Right ventricle myocardium inferior (tissue), 1 donor: ENCODE results near the gene PHF12. TPM values are rescaled to one million over a fixed set of nuclear protein-coding genes. Genes with fewer than 3 reads are reported as not detected.
"Not testable (repeated sequence)": the region's sequence is repeated elsewhere in the genome, so short reads cannot be mapped to it uniquely, and the experiment has no call there.

ENCODE experiments used
- ATAC-seq: fragments of 200-7000 bp; cut with Tn5 transposase; one replicate; pipeline ENCODE4 v1.9.1; 2020; ENCODE audit warnings: mild to moderate bottlenecking, moderate library complexity
- DNase-seq: peaks from one replicate; pipeline ENCODE4 v3.0.0; 2021; ENCODE audit errors: missing footprints
- intact Hi-C: fragments of 100-400 bp; cut with DNase I; formaldehyde crosslinking; loops from one replicate; pipeline ENCODE4 v1.11.0; 2022
- total RNA-seq: library from RNA; stranded (reverse); fragmentation: NEBNext Ultra II Directional; extraction: Animal tissue kit (Norgen Biotek cat#: 25700); gene quantifications from one replicate; pipeline ENCODE4 v1.2.1, GENCODE V29; 2021
- donor health status: DM: no; HTN: yes; CAD: no; lungs with severe emphysema.

Gene PHF12
- total RNA-seq, 1 donor from 2014 or later = 18.3 TPM

GRCh38 chr17:28898527-28898955 is 52.8 kb downstream of the PHF12 start:
- DNase-seq (no peak), ATAC-seq (no peak)
- intact Hi-C loops = loop anchor here (5.0 kb wide), 2 partner anchors 49 to 131 kb away; no protein-coding TSS in a partner anchor

- no peak for DNase-seq
- no peak for ATAC-seq
- intact Hi-C loops = loop anchor here (2.0 to 5.0 kb wide), 3 partner anchors 43 to 131 kb away; partner anchors contain the start of gene ERAL1
These were observed 53.4 kb downstream of the PHF12 start for GRCh38 chr17:28897769-28898526.

- peak; percentile 83 for ATAC-seq
- DNase-seq = peak; percentile 86
- intact Hi-C loops = loop anchor here (1.0 to 5.0 kb wide), 4 partner anchors 37 to 130 kb away; partner anchors contain the start of gene ERAL1
These were observed 54.2 kb downstream of the PHF12 start, which contains the start of gene FLOT2 for GRCh38 chr17:28896884-28897768. FLOT2 (minus strand) TSS chr17:28897733; CDS start chr17:28897574, 159 bp downstream.

- DNase-seq (no peak), ATAC-seq (no peak)
- intact Hi-C loops = loop anchor here (1.0 to 5.0 kb wide), 4 partner anchors 38 to 129 kb away; partner anchors contain the start of gene ERAL1
These were observed 54.8 kb downstream of the PHF12 start for GRCh38 chr17:28896491-28896883.

- intact Hi-C loops = loop anchor here (1.0 to 5.0 kb wide), 4 partner anchors 38 to 129 kb away; partner anchors contain the start of gene ERAL1
- ATAC-seq (no peak), DNase-seq (no peak)
These were observed 55.4 kb downstream of the PHF12 start for GRCh38 chr17:28895794-28896447.

GRCh38 chr17:28893248-28894183 is 57.8 kb downstream of the PHF12 start:
- intact Hi-C loops, ATAC-seq, DNase-seq: not testable (repeated sequence)

- ATAC-seq = no peak
- intact Hi-C loops = no loop called here
- no peak for DNase-seq
These were observed 59.3 kb downstream of the PHF12 start for GRCh38 chr17:28892024-28892423.

GRCh38 chr17:28891201-28891600 is 60.1 kb downstream of the PHF12 start:
- intact Hi-C loops = no loop called here
- no peak for ATAC-seq
- no peak for DNase-seq

GRCh38 chr17:28889996-28890395 is 61.3 kb downstream of the PHF12 start:
- DNase-seq = no peak
- intact Hi-C loops = no loop called here
- ATAC-seq = no peak

- DNase-seq (no peak), ATAC-seq (no peak)
- intact Hi-C loops = no loop called here
These were observed 62.5 kb downstream of the PHF12 start for GRCh38 chr17:28888832-28889231.

GRCh38 chr17:28887871-28888471 is 63.3 kb downstream of the PHF12 start:
- DNase-seq = no peak
- intact Hi-C loops = no loop called here
- no peak for ATAC-seq

- DNase-seq = no peak
- ATAC-seq = no peak
- intact Hi-C loops = no loop called here
These were observed 65.4 kb downstream of the PHF12 start for GRCh38 chr17:28885951-28886350.

GRCh38 chr17:28885363-28885762 is 66.0 kb downstream of the PHF12 start:
- intact Hi-C loops = no loop called here
- ATAC-seq = peak; percentile 13
- no peak for DNase-seq

- DNase-seq (no peak), ATAC-seq (no peak)
- intact Hi-C loops = no loop called here
These were observed 67.2 kb downstream of the PHF12 start for GRCh38 chr17:28883967-28884702.

- ATAC-seq (no peak), DNase-seq (no peak)
- intact Hi-C loops = no loop called here
These were observed 69.0 kb downstream of the PHF12 start for GRCh38 chr17:28882154-28882895.

- no peak for DNase-seq
- intact Hi-C loops = no loop called here
- ATAC-seq = no peak
These were observed 69.7 kb downstream of the PHF12 start for GRCh38 chr17:28881533-28882056.
